Panc1 (cell line): ENCODE results near the gene PGA5. TPM values are rescaled to one million over a fixed set of nuclear protein-coding genes. Genes with fewer than 3 reads are reported as not detected.
"Not testable (repeated sequence)": the region's sequence is repeated elsewhere in the genome, so short reads cannot be mapped to it uniquely, and the experiment has no call there.

ENCODE experiments used
- ATAC-seq: fragments of 200-7000 bp; cut with Tn5 transposase; 2 replicates; pipeline ENCODE4 v1.9.1; 2020; ENCODE audit warnings: mild to moderate bottlenecking, moderate library complexity
- BruUV-seq: library from RNA; stranded (reverse); fragments of 400-500 nt; replicated peaks from 2 replicates; lab custom pipeline; 2021; lab: Mats Ljungman, UMichigan
- CTCF ChIA-PET: fragments of 300-600 bp; sonication (Branson Sonifier 250); formaldehyde crosslinking; loops from one replicate; lab custom pipeline; 2022; ENCODE audit warnings: antibody characterized with exemption; lab: Charles Lee
- POLR2A ChIA-PET: fragments of 300-600 bp; sonication (Branson Sonifier 250); formaldehyde crosslinking; loops from one replicate; lab custom pipeline; 2022; ENCODE audit warnings: antibody characterized with exemption; lab: Charles Lee
- DNase-seq: peaks from one replicate; pipeline ENCODE4 v3.0.0-alpha.2; 2010; ENCODE audit warnings: low read depth, low spot score
- H3K27ac ChIP-seq: 2 replicates; pipeline ENCODE4 v1.5.1; 2011; ENCODE audit warnings: mild to moderate bottlenecking, low read length, inconsistent platforms
- H3K27me3 ChIP-seq: fragments of 200-500 bp; sonication (Bioruptor generic); 2 replicates; pipeline ENCODE4 v1.6.0; 2014; ENCODE audit warnings: low read length, inconsistent platforms; ENCODE audit not compliant: control insufficient read depth, insufficient read depth
- H3K36me3 ChIP-seq: fragments of 200-500 bp; sonication (Bioruptor generic); 2 replicates; pipeline ENCODE4 v1.5.1; 2014; ENCODE audit warnings: inconsistent platforms, mild to moderate bottlenecking, low read length, moderate library complexity; ENCODE audit not compliant: control insufficient read depth, insufficient read depth
- H3K4me1 ChIP-seq: 2 replicates; pipeline ENCODE4 v1.5.1; 2011; ENCODE audit warnings: inconsistent platforms, mild to moderate bottlenecking, low read length, moderate library complexity; ENCODE audit not compliant: control insufficient read depth, insufficient read depth
- H3K4me3 ChIP-seq, 2 experiments: 2 replicates each; pipeline ENCODE4 v1.5.1; 2011 to 2012; ENCODE audit warnings: low read depth in 2 of 2, low read length in 2 of 2, mild to moderate bottlenecking in 2 of 2, inconsistent platforms in 1 of 2, moderate library complexity in 1 of 2
- H3K9me3 ChIP-seq: fragments of 200-500 bp; sonication (Bioruptor generic); 2 replicates; pipeline ENCODE4 v1.5.1; 2014; ENCODE audit warnings: low read depth, mild to moderate bottlenecking, inconsistent platforms, low read length, moderate library complexity; ENCODE audit not compliant: control insufficient read depth, insufficient read depth
- in situ Hi-C: cut with HindIII; loops from 2 replicates; pipeline ENCODE4 v1.10.0; 2016; ENCODE audit warnings: low sequenced_read_pairs, low pct_unique_long_range_greater_than_20kb
- intact Hi-C: fragments of 100-400 bp; cut with micrococcal nuclease; formaldehyde crosslinking; loops from one replicate; pipeline ENCODE4 v1.10.0; 2022; ENCODE audit not compliant: unreplicated experiment
- total RNA-seq: library from RNA; stranded (reverse); gene quantifications from one replicate; pipeline ENCODE4 v1.2.1, GENCODE V29; 2021; ENCODE audit not compliant: unreplicated experiment

PGA5 gene
- total RNA-seq, 1 experiment from 2014 or later: not detected

DNA sequence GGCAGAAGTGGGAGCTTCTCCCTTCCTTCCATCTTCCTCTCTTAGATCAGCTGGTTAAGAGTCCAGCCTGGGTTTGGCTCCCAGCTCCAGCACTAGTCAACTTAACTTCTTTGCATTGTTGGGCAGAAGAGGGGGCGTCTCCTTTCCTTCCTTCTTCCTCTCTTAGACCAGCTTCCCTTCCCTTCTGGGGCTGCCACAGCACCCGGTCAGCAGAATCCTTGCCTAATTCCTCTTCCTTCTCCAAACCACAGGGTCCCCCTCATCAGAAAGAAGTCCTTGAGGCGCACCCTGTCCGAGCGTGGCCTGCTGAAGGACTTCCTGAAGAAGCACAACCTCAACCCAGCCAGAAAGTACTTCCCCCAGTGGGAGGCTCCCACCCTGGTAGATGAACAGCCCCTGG is 18.3 kb upstream of the PGA5 start:
- BruUV-seq, H3K4me1 ChIP-seq, ATAC-seq, H3K4me3 ChIP-seq, H3K27ac ChIP-seq, intact Hi-C loops, in situ Hi-C loops, CTCF ChIA-PET, POLR2A ChIA-PET, H3K36me3 ChIP-seq, DNase-seq, H3K27me3 ChIP-seq, H3K9me3 ChIP-seq: not testable (repeated sequence)

DNA sequence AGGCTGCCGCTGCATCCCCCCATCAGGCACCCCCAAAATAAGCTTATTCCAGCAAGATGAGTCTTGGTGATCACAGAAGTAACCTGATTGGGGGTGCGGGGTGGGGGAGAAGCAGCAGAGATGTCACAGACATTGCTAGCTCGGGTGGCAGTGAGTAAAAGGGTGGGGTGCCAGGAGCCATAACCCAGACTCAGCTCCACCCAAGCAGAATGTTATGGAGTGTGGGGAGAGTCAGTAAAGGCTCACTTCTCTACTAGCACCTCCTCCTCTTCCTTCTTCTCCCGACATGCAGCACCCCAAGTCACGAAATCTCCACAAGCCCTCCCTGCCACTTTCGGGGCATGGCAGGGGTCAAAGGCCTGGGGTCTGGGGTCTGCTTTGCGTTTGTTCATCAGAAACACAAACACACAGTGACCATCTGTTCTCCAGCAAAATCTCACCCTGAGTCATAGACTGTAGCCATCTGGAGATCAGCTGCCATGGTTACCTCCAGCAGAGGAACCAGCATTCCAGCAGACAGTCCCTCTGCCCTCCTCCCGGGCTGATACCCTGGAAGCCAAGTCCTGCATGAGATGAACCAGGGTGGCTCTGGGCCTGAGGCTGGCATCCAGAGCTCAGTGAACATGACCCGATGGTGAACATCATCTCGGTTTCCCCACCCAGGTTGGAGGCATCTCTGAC is 14.4 kb upstream of the PGA5 start:
- H3K36me3 ChIP-seq, POLR2A ChIA-PET, H3K4me1 ChIP-seq, H3K9me3 ChIP-seq, BruUV-seq, H3K27me3 ChIP-seq, CTCF ChIA-PET, H3K4me3 ChIP-seq, ATAC-seq, intact Hi-C loops, in situ Hi-C loops, H3K27ac ChIP-seq, DNase-seq: not testable (repeated sequence)

DNA sequence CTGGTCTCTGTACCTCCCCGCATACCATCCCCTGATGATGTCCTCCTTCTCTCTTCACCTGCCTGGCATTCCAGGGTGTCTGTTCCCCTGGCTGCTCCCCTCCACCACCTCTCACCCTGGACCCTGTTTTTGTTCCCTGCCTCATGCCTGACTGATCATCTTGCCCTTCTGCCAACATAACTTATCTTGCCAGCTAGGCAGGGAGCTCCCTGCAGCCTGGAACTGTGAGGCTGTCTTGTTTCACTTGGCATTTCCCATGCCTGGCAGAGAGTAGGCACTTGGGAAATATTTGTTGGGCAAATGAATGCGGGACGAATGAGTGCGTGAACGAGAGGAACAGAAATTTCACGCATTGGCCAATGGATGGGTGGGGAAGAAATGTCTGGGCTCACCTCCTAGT is 11.5 kb upstream of the PGA5 start:
- in situ Hi-C loops, H3K27me3 ChIP-seq, POLR2A ChIA-PET, H3K27ac ChIP-seq, H3K36me3 ChIP-seq, intact Hi-C loops, H3K9me3 ChIP-seq, H3K4me1 ChIP-seq, DNase-seq, CTCF ChIA-PET, ATAC-seq, H3K4me3 ChIP-seq, BruUV-seq: not testable (repeated sequence)

- DNase-seq, H3K9me3 ChIP-seq, intact Hi-C loops, POLR2A ChIA-PET, H3K36me3 ChIP-seq, H3K27me3 ChIP-seq, CTCF ChIA-PET, H3K4me1 ChIP-seq, BruUV-seq, H3K4me3 ChIP-seq, in situ Hi-C loops, ATAC-seq, H3K27ac ChIP-seq: not testable (repeated sequence)
Observed at GRCh38 chr11:61231033-61231432, 9.9 kb upstream of the PGA5 start.

DNA sequence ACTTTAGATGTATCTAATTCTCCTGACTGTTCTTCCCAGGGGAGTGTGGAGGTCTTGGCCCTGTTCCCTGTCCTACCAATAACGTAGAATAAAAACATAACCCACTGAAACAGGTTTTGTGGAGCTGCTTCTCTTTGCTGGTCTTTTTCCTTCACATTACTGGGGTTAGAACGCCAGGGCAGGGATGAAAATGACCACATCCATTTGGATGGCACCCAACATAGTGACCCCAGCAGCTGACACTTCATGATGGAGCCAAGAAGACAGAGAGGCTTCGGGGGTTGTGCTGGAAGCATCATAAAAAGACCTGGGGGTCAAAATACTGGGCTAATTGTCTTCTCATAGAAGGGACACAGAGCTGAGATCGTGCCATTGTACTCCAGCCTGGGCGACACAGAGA is 9.4 kb upstream of the PGA5 start:
- DNase-seq, in situ Hi-C loops, H3K27me3 ChIP-seq, H3K36me3 ChIP-seq, ATAC-seq, H3K4me3 ChIP-seq, CTCF ChIA-PET, BruUV-seq, H3K4me1 ChIP-seq, POLR2A ChIA-PET, intact Hi-C loops, H3K27ac ChIP-seq, H3K9me3 ChIP-seq: not testable (repeated sequence)

DNA sequence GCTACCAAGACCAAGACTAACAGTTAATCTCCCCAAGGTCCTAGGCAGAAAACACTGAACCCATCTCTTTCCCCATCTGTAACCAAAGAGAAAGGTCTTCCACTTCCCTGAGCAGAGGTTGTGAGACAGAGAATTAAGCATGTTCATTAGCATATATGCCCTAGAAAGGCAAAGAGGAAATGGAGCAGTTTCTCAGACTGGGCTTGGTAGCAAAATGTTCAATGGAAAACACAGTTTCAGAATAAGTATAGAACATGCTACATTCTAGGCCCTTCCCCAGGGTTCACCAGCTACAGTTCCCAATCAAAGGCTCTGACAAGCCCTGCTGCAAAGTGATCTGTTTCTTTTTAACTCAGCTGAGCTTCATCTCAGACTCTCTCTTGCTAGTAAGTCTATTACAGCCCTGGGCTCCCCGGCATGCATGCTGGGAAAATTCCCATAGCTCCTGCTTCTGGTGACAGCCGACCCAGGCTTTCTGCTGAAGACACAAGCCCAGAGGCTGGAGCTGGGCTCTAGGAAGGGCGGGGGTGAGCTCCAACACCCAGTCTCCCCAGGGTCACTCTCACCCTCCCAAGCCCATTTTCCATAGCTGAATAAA is 8.3 kb upstream of the PGA5 start:
- H3K4me3 ChIP-seq, BruUV-seq, H3K27ac ChIP-seq, ATAC-seq, in situ Hi-C loops, H3K27me3 ChIP-seq, H3K36me3 ChIP-seq, POLR2A ChIA-PET, CTCF ChIA-PET, DNase-seq, H3K4me1 ChIP-seq, H3K9me3 ChIP-seq, intact Hi-C loops: not testable (repeated sequence)

DNA sequence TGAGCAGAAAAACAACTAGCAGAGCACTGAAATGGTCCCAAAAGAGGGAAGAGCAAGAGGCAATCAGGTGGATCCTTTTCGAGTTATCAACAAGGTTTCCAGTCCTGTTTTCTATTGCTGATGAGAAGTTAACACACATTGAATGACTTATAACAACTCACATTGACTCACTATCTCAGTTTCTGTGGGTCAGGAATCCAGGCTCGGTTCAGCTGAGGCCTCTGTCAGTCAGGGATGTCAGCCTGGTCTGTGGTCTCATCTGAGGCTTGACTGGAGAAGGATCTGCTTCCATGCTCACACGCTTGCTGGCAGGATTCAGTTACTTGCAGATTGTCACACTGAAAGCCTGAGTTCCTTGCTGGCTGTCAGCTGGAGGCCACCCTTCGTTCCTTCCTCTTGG is 3.8 kb upstream of the PGA5 start:
- H3K36me3 ChIP-seq, H3K27me3 ChIP-seq, ATAC-seq, intact Hi-C loops, BruUV-seq, CTCF ChIA-PET, H3K4me1 ChIP-seq, POLR2A ChIA-PET, H3K9me3 ChIP-seq, H3K4me3 ChIP-seq, DNase-seq, in situ Hi-C loops, H3K27ac ChIP-seq: not testable (repeated sequence)
